K562 (cell line): ENCODE data around the gene MDC1. TPM values are rescaled to one million over a fixed set of nuclear protein-coding genes. Genes with fewer than 3 reads are reported as not detected.

ENCODE experiments used
- DACH1 ChIP-seq: fragments of 450-650 bp; IDR thresholded peaks from 2 replicates; pipeline ENCODE4 v1.6.1; 2018; ENCODE audit not compliant: partially characterized antibody
- GABPA ChIP-seq: fragments of 200-800 bp; sonication (Bioruptor generic); conservative IDR thresholded peaks from 2 replicates; pipeline ENCODE4 v1.6.1; 2016; ENCODE audit warnings: low read depth, missing genetic modification characterization, missing compliant biosample characterization
- IFI16 ChIP-seq: fragments of 250-450 bp; sonication (Bioruptor Pico); IDR thresholded peaks from 2 replicates; pipeline ENCODE4 v2.1.2; 2022; ENCODE audit warnings: mild to moderate bottlenecking, inconsistent platforms
- KDM1A ChIP-seq, 2 experiments: fragments of 450-650 bp; IDR thresholded peaks; 2 replicates each; pipeline ENCODE4 v1.6.1; 2016; ENCODE audit warnings: mild to moderate bottlenecking in 2 of 2
- MAZ ChIP-seq, 2 experiments: fragments of 450-650 bp in 1 of 2; sonication (generic) in 1 of 2; formaldehyde crosslinking; IDR thresholded peaks in 1 of 2; conservative IDR thresholded peaks in 1 of 2; 2 replicates each; pipeline versions ENCODE4 v1.4.0 to v1.5.0; 2020; ENCODE audit warnings: mild to moderate bottlenecking in 1 of 2, missing genetic modification reagents in 1 of 2
- POLR2A ChIP-seq: fragments of 450-650 bp; conservative IDR thresholded peaks from 2 replicates; pipeline ENCODE4 v1.6.1; 2016
- PPARD ChIP-seq: fragments of 250-450 bp; sonication (Bioruptor Pico); IDR thresholded peaks from 2 replicates; pipeline ENCODE4 v1.8.0; 2022; ENCODE audit warnings: inconsistent platforms, mild to moderate bottlenecking, moderate library complexity
- RBM15 ChIP-seq: fragments of 200-400 bp; formaldehyde crosslinking; IDR thresholded peaks from 2 replicates; pipeline ENCODE4 v1.6.1; 2018; ENCODE audit warnings: mild to moderate bottlenecking, low read length, moderate library complexity; ENCODE audit not compliant: insufficient read depth
- RBM25 ChIP-seq: fragments of 200-400 bp; formaldehyde crosslinking; IDR thresholded peaks from 2 replicates; pipeline ENCODE4 v1.6.1; 2018; ENCODE audit warnings: low read length, low read depth, moderate library complexity; ENCODE audit not compliant: severe bottlenecking
- SMARCC2 ChIP-seq: fragments of 450-650 bp; IDR thresholded peaks from 2 replicates; pipeline ENCODE4 v1.6.1; 2017; ENCODE audit warnings: antibody characterized with exemption, moderate library complexity, mild to moderate bottlenecking, low read depth
- SRSF7 ChIP-seq: fragments of 200-400 bp; formaldehyde crosslinking; optimal IDR thresholded peaks from 2 replicates; pipeline ENCODE3; 2017; ENCODE audit warnings: mild to moderate bottlenecking, low read depth, low read length
- TEAD2 ChIP-seq: fragments of 450-650 bp; IDR thresholded peaks from 2 replicates; pipeline ENCODE4 v1.6.1; 2016; ENCODE audit warnings: missing genetic modification characterization, control low read depth, missing compliant biosample characterization
- USF2 ChIP-seq: sonication (generic); formaldehyde crosslinking; IDR thresholded peaks from 2 replicates; pipeline ENCODE4 v1.5.0; 2020; ENCODE audit warnings: missing genetic modification reagents
- ZNF407 ChIP-seq: fragments of 450-650 bp; IDR thresholded peaks from 2 replicates; pipeline ENCODE4 v1.6.1; 2016; ENCODE audit warnings: low read depth
- polyA plus RNA-seq, 8 experiments: library from polyadenylated mRNA; depleted of rRNA in 4 of 8; stranded (reverse) in 5 of 8; unstranded in 3 of 8; fragments of >200 nt; fragmentation: Nextera tagmentation in 2 of 8; fragmentation: Illumina TruSeq in 1 of 8; extraction: Ambion mirVana in 2 of 8; extraction: Trizol in 1 of 8; gene quantifications; 2 replicates each; pipeline versions ENCODE4 v1.2.1 to v1.2.3, GENCODE V29; 2011 to 2014; ENCODE audit warnings: inconsistent platforms in 1 of 8, missing spikeins in 1 of 8
- total RNA-seq, 7 experiments: library from RNA; depleted of rRNA in 6 of 7; stranded (reverse); fragments of >200 nt in 6 of 7; fragmentation: Illumina TruSeq in 2 of 7; extraction: Trizol in 2 of 7; gene quantifications; 2 replicates each; pipeline versions ENCODE4 v1.2.1 to v1.2.3, GENCODE V29; 2011 to 2021; ENCODE audit warnings: low replicate concordance in 1 of 7

The MDC1 gene
- total and polyA plus RNA-seq, 9 of the 15 experiments (the other 6 are each of a cell fraction or from before 2014, with no cell fraction given): 8.2 to 114 (median 20.0) TPM

DNA sequence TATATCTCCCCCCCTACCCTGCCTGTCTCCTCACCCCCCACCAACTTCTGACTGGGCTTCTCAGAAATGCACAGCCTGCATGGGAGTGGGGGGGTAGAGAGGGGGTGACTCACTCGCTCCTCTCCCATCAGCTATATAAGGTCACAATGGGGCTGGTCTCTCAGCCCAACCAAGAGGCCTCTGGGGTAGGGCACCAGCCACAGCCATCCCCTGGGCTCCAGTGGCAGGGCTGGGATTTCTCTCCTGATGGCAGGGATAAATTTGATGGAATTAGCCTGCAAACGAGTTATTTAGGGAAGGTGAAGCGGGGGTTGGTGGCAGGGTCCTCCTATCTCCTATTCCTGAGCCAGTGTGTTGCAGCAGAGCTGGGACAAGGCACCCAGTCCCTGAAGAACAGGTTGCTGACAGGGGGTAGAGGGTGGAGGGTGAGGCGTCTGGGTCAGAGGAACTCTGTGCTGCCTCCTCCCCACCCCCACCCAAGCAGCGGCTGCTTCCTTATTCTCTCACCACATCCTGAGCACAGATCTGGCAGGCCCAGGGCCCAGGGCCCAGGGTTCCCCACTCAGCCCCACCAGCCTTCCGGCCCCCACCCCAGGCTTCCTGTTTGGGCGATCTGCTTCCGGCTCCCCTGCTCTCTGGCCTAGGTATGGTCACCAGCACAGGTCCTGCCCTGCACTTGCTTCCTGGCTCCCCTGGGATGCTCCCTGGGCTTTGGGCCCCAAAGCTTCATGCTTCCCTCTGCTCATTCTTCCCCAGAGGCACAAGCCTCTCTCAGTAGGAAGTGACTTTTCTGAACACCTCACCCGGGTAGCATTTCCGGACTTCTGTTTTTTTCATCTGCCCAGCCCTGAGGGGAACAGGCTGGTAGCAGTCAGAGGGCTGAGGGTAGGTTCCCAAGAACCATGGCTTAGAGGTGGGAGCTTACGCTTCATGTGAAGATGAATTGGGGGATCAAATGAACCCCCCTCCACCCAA is 34.7 kb downstream of the MDC1 start (continued):
- TF ChIP-seq DACH1 (no peak), RBM15 (no peak), TEAD2 (tag) (0 out of 2 replicates have a peak, but pooled peaks have one; percentile 37), POLR2A (peak; percentile 85), SMARCC2 (peak; percentile 66), GABPA (peak; percentile 96), USF2 (no peak), KDM1A (IDR thresholded peaks at IDR 0.05) (no peak), ZNF407 (0 out of 2 replicates have a peak, but pooled peaks have one; percentile 6), IFI16 (CRISPR knock-in tag) (no peak), RBM25 (no peak), MAZ (CRISPR knock-in tag; conservative IDR thresholded peaks at IDR 0.05 in 1 of 2, IDR thresholded peaks at IDR 0.05 in 1 of 2) (peak; percentile 82 to 95), SRSF7 (no peak), PPARD (CRISPR knock-in tag) (no peak)
